Measurements from ENCODE around the gene DUSP10.

DUSP10 gene

GRCh38 chr1:221688488-221688843 lies 53.4 kb downstream of the DUSP10 start:
- no peak for DNase-seq

DNA sequence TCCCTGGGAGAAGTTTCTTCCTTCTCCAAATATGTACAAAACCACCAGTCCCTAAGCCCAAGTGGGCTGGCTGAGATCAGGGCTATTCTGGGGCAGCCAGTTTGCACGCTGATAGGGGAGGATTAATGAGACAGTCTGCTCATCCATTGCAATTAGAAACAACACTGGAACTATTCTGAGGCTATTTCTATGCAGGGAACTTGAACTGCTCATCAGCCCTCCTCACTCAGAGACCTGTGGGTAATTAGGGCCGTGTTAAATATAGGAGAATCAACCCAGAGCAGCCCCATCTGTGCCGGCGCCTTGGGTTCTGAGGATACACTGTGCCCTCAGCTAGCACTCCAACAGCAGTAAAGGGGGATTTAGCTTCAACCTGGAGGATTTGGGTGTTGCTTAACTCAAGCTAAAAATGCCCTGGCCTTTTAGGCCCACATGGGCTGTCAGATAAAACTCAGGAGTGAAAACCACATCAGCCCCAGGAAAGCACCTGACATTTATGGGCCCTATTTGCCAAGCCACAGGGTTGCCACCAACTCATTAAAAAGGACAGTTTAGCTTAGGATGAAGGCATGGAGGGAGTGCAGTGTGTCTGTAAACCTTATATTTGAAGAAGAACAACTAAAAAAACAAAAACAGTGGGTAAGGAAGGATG lies 53.9 kb downstream of the DUSP10 start:
- DNase-seq: no peak

GRCh38 chr1:221683681-221684080 lies 58.2 kb downstream of the DUSP10 start:
- no peak for DNase-seq

GRCh38 chr1:221680085-221680484 lies 61.8 kb downstream of the DUSP10 start:
- DNase-seq: no peak

DNA sequence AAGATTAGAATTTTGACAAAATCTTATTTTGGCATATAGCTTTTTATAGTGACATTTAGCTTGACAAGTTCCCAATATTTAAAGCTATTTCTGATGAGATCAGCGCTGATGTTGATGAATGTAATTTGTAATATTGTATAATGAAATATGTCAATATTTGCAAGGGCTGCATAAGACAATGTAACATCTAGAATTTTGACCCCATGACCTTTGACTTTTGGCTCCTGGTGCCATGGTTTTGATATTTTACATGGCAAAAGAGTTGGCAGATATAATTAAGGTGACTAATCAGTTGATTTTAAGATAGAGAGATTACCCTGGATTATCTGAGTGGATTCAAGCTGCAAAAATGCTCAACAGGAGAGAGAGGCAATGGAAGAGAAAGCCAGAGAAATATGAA lies 63.9 kb downstream of the DUSP10 start:
- DNase-seq: no peak

- DNase-seq: no peak
These were observed 65.7 kb downstream of the DUSP10 start for GRCh38 chr1:221675880-221676800.

DNA sequence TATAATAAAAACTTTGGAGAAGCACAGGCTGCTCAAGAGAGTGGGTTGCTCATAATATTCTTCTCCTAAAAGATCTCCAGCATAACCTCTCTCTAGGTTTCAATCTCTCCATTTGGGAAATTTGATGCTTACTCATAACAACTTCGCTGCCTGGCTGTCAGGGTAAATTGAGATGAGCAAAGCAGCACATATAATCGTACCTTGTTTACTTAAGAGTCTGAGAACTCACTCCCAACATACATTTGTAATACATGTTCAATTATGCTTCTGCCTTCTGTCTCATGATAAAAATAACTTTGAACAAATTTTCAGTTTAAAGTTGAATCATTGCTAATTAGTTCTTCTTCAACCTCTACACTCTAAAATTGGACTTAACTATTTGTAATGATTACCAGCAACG lies 68.9 kb downstream of the DUSP10 start:
- no peak for DNase-seq

DNA sequence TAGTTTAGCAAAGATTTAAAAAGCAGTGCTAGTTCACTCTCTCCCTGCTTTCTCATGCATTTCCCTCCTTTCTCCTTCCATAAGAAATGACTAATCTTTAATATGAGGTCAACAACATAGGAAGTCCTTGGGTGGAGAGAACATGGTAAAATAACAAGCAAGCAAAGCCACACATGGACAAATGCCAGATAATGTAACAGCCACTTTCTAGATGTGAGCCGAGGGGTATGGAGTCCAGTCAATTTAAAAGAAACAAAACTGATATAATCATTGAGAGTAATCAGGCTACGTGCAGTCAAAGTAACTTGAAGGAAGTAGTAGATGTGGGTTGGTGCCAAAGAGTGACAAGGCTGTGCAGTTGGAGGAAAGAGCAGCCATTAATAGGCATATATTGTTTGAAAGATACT lies 69.6 kb downstream of the DUSP10 start:
- no peak for DNase-seq

- DNase-seq: no peak
These were observed 71.8 kb downstream of the DUSP10 start for GRCh38 chr1:221670081-221670480.

- DNase-seq: no peak
These were observed 72.4 kb downstream of the DUSP10 start for GRCh38 chr1:221669441-221669840.

DNA sequence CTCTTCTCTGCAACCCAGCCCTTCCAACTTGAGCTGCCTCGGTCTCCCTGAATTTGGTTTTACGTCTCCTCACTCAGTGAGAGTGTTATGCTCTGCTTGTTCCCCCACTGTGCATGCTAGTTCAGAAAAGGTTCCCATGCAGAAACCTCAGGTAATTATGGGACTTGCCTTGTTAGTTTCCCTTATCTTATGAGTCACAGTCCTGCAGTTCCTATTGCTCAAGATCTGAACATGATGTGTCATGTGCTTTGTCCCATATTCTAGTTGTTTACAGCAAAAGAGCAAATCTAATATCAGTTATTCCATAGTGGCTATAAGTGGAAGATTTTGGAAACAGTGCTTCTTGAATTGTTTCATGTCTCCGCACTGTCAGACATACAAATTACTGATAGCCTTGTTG lies 74.4 kb downstream of the DUSP10 start:
- no peak for DNase-seq

GRCh38 chr1:221664253-221664652 lies 77.6 kb downstream of the DUSP10 start:
- DNase-seq: no peak

- no peak for DNase-seq
These were observed 78.6 kb downstream of the DUSP10 start for GRCh38 chr1:221663321-221663720.

- no peak for DNase-seq
These were observed 86.1 kb downstream of the DUSP10 start for GRCh38 chr1:221655766-221656305.

All from NCI-H1048 (cell line).